Bronchial smooth muscle cell (primary cell): ENCODE results near the gene FOXK1. TPM values are rescaled to one million over a fixed set of nuclear protein-coding genes. Genes with fewer than 3 reads are reported as not detected.

Source experiments
- total RNA-seq: library from RNA; depleted of rRNA; stranded (reverse); fragments of >200 nt; gene quantifications from 2 replicates; pipeline ENCODE4 v1.2.1, GENCODE V29; 2014

The FOXK1 gene
- 13.7 and 18.4 TPM in 2 replicates for total RNA-seq

DNA sequence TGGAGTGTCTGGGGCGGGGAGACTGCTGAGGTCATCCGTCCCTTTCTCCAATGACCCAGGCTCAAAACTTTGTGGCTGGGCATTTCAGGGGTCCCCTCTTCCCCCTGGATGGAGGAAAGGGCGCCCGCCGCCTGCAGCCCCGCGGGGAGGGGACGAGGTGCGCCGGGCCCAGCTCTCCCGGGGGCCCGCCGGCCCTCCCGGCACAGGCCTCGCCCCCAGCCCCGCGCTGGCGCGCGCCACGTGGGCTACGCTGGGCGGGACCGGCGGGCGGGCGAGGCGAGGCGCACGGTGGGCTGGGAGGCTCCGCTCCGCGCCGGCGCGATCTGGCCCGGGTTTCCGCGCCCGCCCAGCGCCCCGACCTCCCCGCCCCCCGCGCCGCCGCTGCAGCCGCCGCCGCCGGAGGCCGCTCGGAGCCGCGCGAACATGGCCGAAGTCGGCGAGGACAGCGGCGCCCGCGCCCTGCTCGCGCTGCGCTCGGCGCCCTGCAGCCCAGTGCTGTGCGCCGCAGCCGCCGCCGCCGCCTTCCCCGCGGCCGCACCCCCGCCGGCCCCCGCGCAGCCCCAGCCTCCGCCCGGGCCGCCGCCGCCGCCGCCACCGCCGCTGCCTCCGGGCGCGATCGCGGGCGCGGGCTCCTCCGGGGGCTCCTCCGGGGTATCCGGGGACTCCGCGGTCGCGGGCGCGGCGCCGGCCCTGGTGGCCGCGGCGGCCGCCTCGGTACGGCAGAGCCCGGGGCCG is at the start of gene FOXK1:
FOXK1 (plus strand) TSS at position 410 of the 735 bp plus-strand sequence; CDS start at position 424, 14 bp downstream.

DNA sequence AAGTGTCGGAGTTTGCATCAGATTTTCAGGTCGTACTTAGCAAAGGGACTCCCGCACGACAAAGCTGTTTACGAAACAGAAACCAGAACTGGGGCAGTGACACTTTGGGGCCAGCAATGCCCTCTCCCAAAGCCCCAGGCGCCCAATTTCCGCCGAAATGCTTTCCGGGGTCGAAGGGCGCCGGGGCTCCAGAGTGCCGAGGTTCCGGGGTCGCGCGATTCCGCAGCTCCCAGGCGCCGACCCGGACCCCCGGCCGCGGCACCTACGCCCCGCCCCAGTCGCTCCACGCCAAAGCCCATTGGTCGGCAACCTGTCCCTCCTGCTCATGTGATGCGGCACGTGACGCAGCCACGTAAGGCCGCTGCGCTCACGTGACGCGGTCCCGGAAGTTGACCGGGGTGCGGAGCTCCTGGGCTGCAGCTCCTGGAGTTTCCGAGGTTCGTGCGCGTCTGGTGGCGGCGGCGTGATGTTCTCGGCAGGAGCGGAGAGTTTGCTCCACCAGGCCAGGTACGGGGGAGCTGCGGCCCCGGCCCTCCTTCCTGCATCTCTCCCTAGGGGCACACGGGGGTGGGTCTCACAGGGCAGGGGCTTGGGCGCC is 93.3 kb downstream of the FOXK1 start, which contains the start of gene AP5Z1:
AP5Z1 (plus strand) TSS at position 374 of the 598 bp plus-strand sequence; CDS start at position 467, 93 bp downstream.

Other genes with a start within 250 kb of the FOXK1 start
- 21.3 and 26.6 TPM in 2 replicates for gene AP5Z1, start 93.3 kb downstream of the FOXK1 start, total RNA-seq
- under 0.01 TPM in 2 replicates for gene PAPOLB, start 179.7 kb downstream of the FOXK1 start, total RNA-seq
- 0.26 and 0.32 TPM in 2 replicates for gene RADIL, start 201.4 kb downstream of the FOXK1 start, total RNA-seq